ENCODE results near the gene MED12L.

DNA sequence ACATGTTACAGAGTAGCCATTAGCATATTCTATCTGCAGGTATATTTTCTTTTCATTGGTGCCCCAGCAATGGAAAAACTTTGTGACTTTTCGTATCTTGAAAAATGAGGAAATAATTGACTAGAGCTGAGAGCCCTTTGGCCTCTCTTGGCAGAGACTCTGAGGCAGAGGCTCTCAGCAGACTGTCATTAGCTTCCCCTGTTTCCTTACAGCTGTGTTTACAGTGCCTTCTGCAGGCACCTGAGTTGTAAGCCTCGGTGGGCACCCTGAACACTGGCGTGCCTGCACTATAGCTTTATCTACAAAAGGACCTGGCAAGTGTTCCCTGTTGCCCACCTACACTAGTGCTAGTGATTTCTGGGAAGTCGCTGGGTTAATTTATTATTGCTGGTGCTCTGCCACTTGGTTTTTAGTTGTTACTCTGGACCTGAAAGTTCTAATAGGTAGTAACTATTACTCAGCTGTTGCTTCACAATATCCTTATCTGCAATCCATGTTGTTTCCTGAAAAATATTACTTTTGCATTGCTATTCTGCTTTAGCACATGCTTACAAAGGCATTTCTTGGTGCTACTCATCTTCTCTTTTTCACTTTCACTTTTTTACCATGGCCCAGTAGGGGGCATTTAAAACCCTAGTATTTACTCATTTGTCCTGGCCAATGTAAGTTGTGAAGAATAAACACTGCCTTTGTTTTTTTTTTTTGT, 125.4 kb downstream of the MED12L start:
- TF ChIP-seq, protein P1, sequence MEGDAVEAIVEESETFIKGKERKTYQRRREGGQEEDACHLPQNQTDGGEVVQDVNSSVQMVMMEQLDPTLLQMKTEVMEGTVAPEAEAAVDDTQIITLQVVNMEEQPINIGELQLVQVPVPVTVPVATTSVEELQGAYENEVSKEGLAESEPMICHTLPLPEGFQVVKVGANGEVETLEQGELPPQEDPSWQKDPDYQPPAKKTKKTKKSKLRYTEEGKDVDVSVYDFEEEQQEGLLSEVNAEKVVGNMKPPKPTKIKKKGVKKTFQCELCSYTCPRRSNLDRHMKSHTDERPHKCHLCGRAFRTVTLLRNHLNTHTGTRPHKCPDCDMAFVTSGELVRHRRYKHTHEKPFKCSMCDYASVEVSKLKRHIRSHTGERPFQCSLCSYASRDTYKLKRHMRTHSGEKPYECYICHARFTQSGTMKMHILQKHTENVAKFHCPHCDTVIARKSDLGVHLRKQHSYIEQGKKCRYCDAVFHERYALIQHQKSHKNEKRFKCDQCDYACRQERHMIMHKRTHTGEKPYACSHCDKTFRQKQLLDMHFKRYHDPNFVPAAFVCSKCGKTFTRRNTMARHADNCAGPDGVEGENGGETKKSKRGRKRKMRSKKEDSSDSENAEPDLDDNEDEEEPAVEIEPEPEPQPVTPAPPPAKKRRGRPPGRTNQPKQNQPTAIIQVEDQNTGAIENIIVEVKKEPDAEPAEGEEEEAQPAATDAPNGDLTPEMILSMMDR (conservative IDR thresholded peaks at IDR 0.05): 0 out of 2 replicates have a peak, but pooled peaks have one; percentile 20
- TF ChIP-seq EZH2 (IDR thresholded peaks at IDR 0.05; ENCODE audit: low read depth): no peak
